GM21390 (cell line): Measurements from ENCODE around the gene RMND1.
"Not testable (repeated sequence)": the region's sequence is repeated elsewhere in the genome, so short reads cannot be mapped to it uniquely, and the experiment has no call there.

Experiments
- ATAC-seq: cut with Tn5 transposase; IDR thresholded peaks from one replicate; pipeline ENCODE4 v1.9.1; 2021; ENCODE audit not compliant: unreplicated experiment

RMND1 gene

GRCh38 chr6:151452750-151453427 lies 963 bp upstream of the RMND1 start:
- no peak for ATAC-seq

- ATAC-seq, result no peak
Observed at GRCh38 chr6:151451417-151451949, 443 bp downstream of the RMND1 start.

- not testable (repeated sequence) for ATAC-seq
Observed at GRCh38 chr6:151450928-151451327, 998 bp downstream of the RMND1 start.

- no peak for ATAC-seq
Observed at GRCh38 chr6:151448623-151449022, 3.3 kb downstream of the RMND1 start.

- ATAC-seq, result no peak
Observed at GRCh38 chr6:151447237-151447636, 4.7 kb downstream of the RMND1 start.

GRCh38 chr6:151445482-151445881 lies 6.4 kb downstream of the RMND1 start:
- no peak for ATAC-seq

GRCh38 chr6:151443911-151444621 lies 7.9 kb downstream of the RMND1 start:
- no peak for ATAC-seq

GRCh38 chr6:151443454-151443853 lies 8.5 kb downstream of the RMND1 start:
- ATAC-seq, result no peak

- no peak for ATAC-seq
Observed at GRCh38 chr6:151442371-151442770, 9.6 kb downstream of the RMND1 start.

- ATAC-seq, result no peak
Observed at GRCh38 chr6:151441390-151442166, 10.3 kb downstream of the RMND1 start.

- peak; percentile 46 for ATAC-seq
Observed at GRCh38 chr6:151440930-151441329, 11.0 kb downstream of the RMND1 start.

GRCh38 chr6:151440498-151440897 lies 11.4 kb downstream of the RMND1 start:
- ATAC-seq, result peak; percentile 67

GRCh38 chr6:151437401-151437800 lies 14.5 kb downstream of the RMND1 start:
- no peak for ATAC-seq

GRCh38 chr6:151436802-151437201 lies 15.1 kb downstream of the RMND1 start:
- no peak for ATAC-seq

GRCh38 chr6:151436300-151436699 lies 15.6 kb downstream of the RMND1 start:
- no peak for ATAC-seq

GRCh38 chr6:151434369-151434768 lies 17.6 kb downstream of the RMND1 start:
- no peak for ATAC-seq

GRCh38 chr6:151432651-151433050 lies 19.3 kb downstream of the RMND1 start:
- ATAC-seq, result no peak

GRCh38 chr6:151431337-151431736 lies 20.6 kb downstream of the RMND1 start:
- ATAC-seq, result no peak

GRCh38 chr6:151430886-151431285 lies 21.0 kb downstream of the RMND1 start:
- no peak for ATAC-seq

- ATAC-seq, result no peak
Observed at GRCh38 chr6:151428093-151428735, 23.7 kb downstream of the RMND1 start.

GRCh38 chr6:151425561-151425960 lies 26.4 kb downstream of the RMND1 start:
- no peak for ATAC-seq
